B cell (primary cell): ENCODE data around the gene OR5AU1.

Source experiments
- EZH2 ChIP-seq: IDR thresholded peaks from 2 replicates; pipeline ENCODE4 v1.6.1; 2012; ENCODE audit warnings: borderline replicate concordance, low read depth, mild to moderate bottlenecking, moderate library complexity, low read length; ENCODE audit not compliant: insufficient read depth, poor library complexity, severe bottlenecking
- TF ChIP-seq, protein P1 (sequence below): fragments of 200-600 bp; IDR thresholded peaks from one replicate; pipeline ENCODE4 v1.8.0; 2022; ENCODE audit warnings: antibody characterized with exemption, mild to moderate bottlenecking

DNA sequence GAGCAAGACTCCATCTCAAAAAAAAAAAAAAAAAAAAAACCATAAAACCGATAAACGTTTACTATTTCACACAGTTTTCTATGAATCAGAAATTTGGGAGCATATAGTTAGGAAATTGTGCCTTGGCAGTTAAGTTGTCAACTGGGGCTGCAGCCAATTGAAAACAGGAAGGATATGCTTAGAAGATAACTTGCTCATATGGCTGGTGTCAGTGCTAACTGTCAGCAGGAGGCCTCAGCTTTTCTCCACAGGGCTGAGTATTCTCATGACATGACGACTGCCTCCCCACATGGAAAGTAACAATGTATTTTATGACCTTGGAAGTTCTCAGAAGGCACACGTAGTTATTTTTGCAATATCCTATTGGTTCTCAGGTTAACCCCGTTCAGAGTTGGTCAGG, 29.6 kb upstream of the OR5AU1 start:
- TF ChIP-seq, protein P1, sequence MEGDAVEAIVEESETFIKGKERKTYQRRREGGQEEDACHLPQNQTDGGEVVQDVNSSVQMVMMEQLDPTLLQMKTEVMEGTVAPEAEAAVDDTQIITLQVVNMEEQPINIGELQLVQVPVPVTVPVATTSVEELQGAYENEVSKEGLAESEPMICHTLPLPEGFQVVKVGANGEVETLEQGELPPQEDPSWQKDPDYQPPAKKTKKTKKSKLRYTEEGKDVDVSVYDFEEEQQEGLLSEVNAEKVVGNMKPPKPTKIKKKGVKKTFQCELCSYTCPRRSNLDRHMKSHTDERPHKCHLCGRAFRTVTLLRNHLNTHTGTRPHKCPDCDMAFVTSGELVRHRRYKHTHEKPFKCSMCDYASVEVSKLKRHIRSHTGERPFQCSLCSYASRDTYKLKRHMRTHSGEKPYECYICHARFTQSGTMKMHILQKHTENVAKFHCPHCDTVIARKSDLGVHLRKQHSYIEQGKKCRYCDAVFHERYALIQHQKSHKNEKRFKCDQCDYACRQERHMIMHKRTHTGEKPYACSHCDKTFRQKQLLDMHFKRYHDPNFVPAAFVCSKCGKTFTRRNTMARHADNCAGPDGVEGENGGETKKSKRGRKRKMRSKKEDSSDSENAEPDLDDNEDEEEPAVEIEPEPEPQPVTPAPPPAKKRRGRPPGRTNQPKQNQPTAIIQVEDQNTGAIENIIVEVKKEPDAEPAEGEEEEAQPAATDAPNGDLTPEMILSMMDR = no peak
- TF ChIP-seq EZH2 = no peak
